Peyer's patch (tissue), 4 donors: Measurements from ENCODE around the gene BICDL2.

Experiments used
- CTCF ChIP-seq, 6 experiments: fragments of 450-650 bp in 4 of 6; fragments of 200-600 bp in 2 of 6; sonication (generic) in 1 of 6; IDR thresholded peaks; one replicate each; pipeline ENCODE4 v1.5.1; 2017 to 2019; ENCODE audit warnings: antibody characterized with exemption in 6 of 6, mild to moderate bottlenecking in 3 of 6, moderate library complexity in 1 of 6
- POLR2A ChIP-seq, 2 donors: fragments of 450-650 bp; IDR thresholded peaks; one replicate each; pipeline ENCODE4 v1.5.1; 2017; ENCODE audit warnings: antibody characterized with exemption in 2 of 2, mild to moderate bottlenecking in 2 of 2, moderate library complexity in 2 of 2

- TF ChIP-seq CTCF (IDR thresholded peaks at IDR 0.05) = no peak
- no peak for TF ChIP-seq POLR2A (IDR thresholded peaks at IDR 0.05)
These were observed 49.5 kb downstream of the BICDL2 start for GRCh38 chr16:2987286-2987685.
